Endothelial cell of umbilical vein (primary cell): ENCODE data around the gene NPB. TPM values are rescaled to one million over a fixed set of nuclear protein-coding genes. Genes with fewer than 3 reads are reported as not detected.

Experiments
- BruUV-seq: library from RNA; stranded (reverse); fragments of 400-500 nt; replicated peaks from 2 replicates; lab custom pipeline; 2021; lab: Mats Ljungman, UMichigan
- CTCF ChIA-PET: fragments of 300-600, 350-600 bp; sonication (Branson Sonifier 250); formaldehyde crosslinking; loops from one replicate; lab custom pipeline; 2021; ENCODE audit warnings: antibody characterized with exemption, inconsistent platforms; lab: Charles Lee
- POLR2A ChIA-PET: fragments of 300-600, 350-600 bp; sonication (Branson Sonifier 250); formaldehyde crosslinking; loops from one replicate; lab custom pipeline; 2021; ENCODE audit warnings: antibody characterized with exemption, inconsistent platforms; lab: Charles Lee
- DNase-seq: peaks from one replicate; pipeline ENCODE4 v3.0.0-alpha.2; 2011; ENCODE audit warnings: low read depth, low spot score
- FAIRE-seq: peaks from 2 replicates; lab custom pipeline; 2011; peaks lifted over from hg19 to GRCh38; lab: Jason Lieb, UNC
- H2AFZ ChIP-seq: 2 replicates; pipeline ENCODE4 v1.6.0; 2012; ENCODE audit warnings: low read depth, low read length, control low read depth, inconsistent platforms
- H3K27ac ChIP-seq: 2 replicates; pipeline ENCODE4 v1.5.1; 2011; ENCODE audit warnings: low read depth, mild to moderate bottlenecking, control low read depth, low read length, moderate library complexity; ENCODE audit not compliant: insufficient read depth
- H3K27me3 ChIP-seq, 2 experiments: 2 replicates each; pipeline versions ENCODE4 v1.6.0 to v1.6.1; 2011; ENCODE audit warnings: low read length in 2 of 2, mixed read lengths in 1 of 2; ENCODE audit not compliant: control insufficient read depth in 2 of 2, insufficient read depth in 2 of 2
- H3K36me3 ChIP-seq, 2 experiments: 2 replicates in 1 of 2; 3 replicates in 1 of 2; pipeline ENCODE4 v1.5.1; 2011; ENCODE audit warnings: low read length in 2 of 2, mild to moderate bottlenecking in 1 of 2, moderate library complexity in 1 of 2; ENCODE audit not compliant: control insufficient read depth in 2 of 2, insufficient read depth in 2 of 2; ENCODE audit errors: extremely low read depth in 1 of 2
- H3K4me1 ChIP-seq: 3 replicates; pipeline ENCODE4 v1.5.1; 2011; ENCODE audit warnings: mild to moderate bottlenecking, low read length; ENCODE audit not compliant: control insufficient read depth, insufficient read depth; ENCODE audit errors: extremely low read depth
- H3K4me2 ChIP-seq: 2 replicates; pipeline ENCODE4 v1.6.1; 2011; ENCODE audit warnings: low read length, control low read depth, mixed read lengths; ENCODE audit not compliant: insufficient read depth
- H3K4me3 ChIP-seq, 3 experiments: fragments of 200-600 bp in 1 of 3; sonication (generic), shearing (Covaris generic) in 1 of 3; replicated peaks in 1 of 3; 2 replicates each; pipeline ENCODE4 v1.5.1; 2011 to 2016; ENCODE audit warnings: control low read depth in 3 of 3, low read length in 3 of 3, mild to moderate bottlenecking in 2 of 3, inconsistent platforms in 1 of 3, low read depth in 1 of 3, moderate library complexity in 1 of 3; ENCODE audit not compliant: insufficient read depth in 1 of 3
- H3K79me2 ChIP-seq: 2 replicates; pipeline ENCODE4 v1.6.0; 2012; ENCODE audit warnings: low read length, inconsistent platforms; ENCODE audit not compliant: control insufficient read depth, insufficient read depth
- H3K9ac ChIP-seq: replicated peaks from 2 replicates; pipeline ENCODE3; 2011; ENCODE audit warnings: low read length, control low read depth; ENCODE audit not compliant: insufficient read depth; ENCODE audit errors: extremely low read depth
- H3K9me1 ChIP-seq: replicated peaks from 3 replicates; pipeline ENCODE4 v1.6.0; 2011; ENCODE audit warnings: mild to moderate bottlenecking, low read length; ENCODE audit not compliant: control insufficient read depth, insufficient read depth; ENCODE audit errors: extremely low read depth
- H3K9me3 ChIP-seq: replicated peaks from 2 replicates; pipeline ENCODE4 v1.5.1; 2012; ENCODE audit warnings: low read length, inconsistent platforms; ENCODE audit not compliant: control insufficient read depth, insufficient read depth
- H4K20me1 ChIP-seq: replicated peaks from 2 replicates; pipeline ENCODE3; 2011; ENCODE audit warnings: mild to moderate bottlenecking, low read length; ENCODE audit not compliant: control insufficient read depth, insufficient read depth; ENCODE audit errors: extremely low read depth
- CTCF ChIP-seq, 2 donors: IDR thresholded peaks; 1 replicate in 1 of 2; 2 replicates in 1 of 2; pipeline ENCODE4 v1.5.1; 2011; ENCODE audit warnings: low read length in 2 of 2, mild to moderate bottlenecking in 2 of 2, moderate library complexity in 2 of 2, control low read depth in 1 of 2, inconsistent platforms in 1 of 2, low read depth in 1 of 2; ENCODE audit not compliant: insufficient read depth in 1 of 2; ENCODE audit errors: extremely low read depth in 1 of 2
- EZH2 ChIP-seq: IDR thresholded peaks from 2 replicates; pipeline ENCODE4 v1.6.1; 2012; ENCODE audit warnings: borderline replicate concordance, low read depth, mild to moderate bottlenecking, moderate library complexity, low read length, inconsistent platforms; ENCODE audit not compliant: severe bottlenecking
- GATA2 ChIP-seq: IDR thresholded peaks from 2 replicates; pipeline ENCODE4 v1.7.0; 2011; ENCODE audit warnings: low read depth, mild to moderate bottlenecking, moderate library complexity, mixed read lengths, low read length; ENCODE audit not compliant: insufficient read length, insufficient read depth
- POLR2AphosphoS5 ChIP-seq: IDR thresholded peaks from 2 replicates; pipeline ENCODE4 v1.6.1; 2012; ENCODE audit warnings: low read depth, mild to moderate bottlenecking, control low read depth, low read length, moderate library complexity; ENCODE audit not compliant: insufficient read depth
- dilution Hi-C: fragments of 300-500 bp; cut with MboI; formaldehyde crosslinking; loops from one replicate; pipeline ENCODE4 v1.15.0; 2019; ENCODE audit warnings: low sequenced_read_pairs; ENCODE audit not compliant: extremely low pct_ligation_motif_present
- intact Hi-C: fragments of 100-400 bp; cut with micrococcal nuclease; formaldehyde crosslinking; loops from one replicate; pipeline ENCODE4 v1.10.0; 2022
- polyA plus RNA-seq, 4 experiments: library from polyadenylated mRNA; depleted of rRNA in 3 of 4; stranded (reverse) in 3 of 4; unstranded in 1 of 4; fragments of >200 nt; gene quantifications; 2 replicates each; pipeline versions ENCODE4 v1.2.1 to v1.2.3, GENCODE V29; 2011 to 2012; ENCODE audit warnings: missing spikeins in 1 of 4
- total RNA-seq: library from RNA; stranded (reverse); gene quantifications from 2 replicates; pipeline ENCODE4 v1.2.3, GENCODE V29; 2021
- TF ChIP-seq, protein P1 (sequence below): IDR thresholded peaks from 2 replicates; pipeline ENCODE4 v1.6.1; 2011; ENCODE audit not compliant: insufficient read depth, insufficient read length

NPB gene
- total and polyA plus RNA-seq, 2 donors (not counting 3 experiments of a cell fraction or from before 2014, with no cell fraction given), result 0.33 to 0.42 TPM

GRCh38 chr17:81947189-81947588 is 45.2 kb downstream of the NPB start, which contains the start of gene MYADML2:
Gene MYADML2 (minus strand): TSS chr17:81947233. CDS start chr17:81941741, 5,492 bp downstream.
- no peak within 1 kb of the TSS for H3K4me3 ChIP-seq
- H3K9me3 ChIP-seq, result no peaks in the 10 kb centered on the region
- no peak within 1 kb of the TSS for H2AFZ ChIP-seq
- intact Hi-C loops (no loop called here), dilution Hi-C loops (no loop called here)
- BruUV-seq, result no TSS peak
- H3K27ac ChIP-seq, result no peak within 1 kb of the TSS
- H3K9me1 ChIP-seq, result no peaks in the 10 kb centered on the region
- FAIRE-seq, result no peak
- H3K4me1 ChIP-seq, result no peaks in the 10 kb centered on the region
- ChIA-PET CTCF (interaction anchor here (4.2 kb wide), 1 partner anchor 12 kb away, joined by 33 read pairs; no protein-coding TSS in a partner anchor), POLR2A (no interaction called here)
- no peaks in the 10 kb centered on the region for H3K79me2 ChIP-seq
- TF ChIP-seq CTCF (IDR thresholded peaks at IDR 0.05; ENCODE audit: extremely low read depth in 1 of 2, insufficient read depth in 1 of 2, low read depth in 1 of 2, low read length in 2 of 2) (no peak), EZH2 (no peak), GATA2 (no peak), POLR2AphosphoS5 (no peak)
- TF ChIP-seq, protein P1, sequence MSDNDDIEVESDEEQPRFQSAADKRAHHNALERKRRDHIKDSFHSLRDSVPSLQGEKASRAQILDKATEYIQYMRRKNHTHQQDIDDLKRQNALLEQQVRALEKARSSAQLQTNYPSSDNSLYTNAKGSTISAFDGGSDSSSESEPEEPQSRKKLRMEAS, result no peak
- no peaks in the 10 kb centered on the region for H3K36me3 ChIP-seq
- no peak for DNase-seq
- H4K20me1 ChIP-seq, result no peaks in the 10 kb centered on the region
- H3K4me2 ChIP-seq, result no peak within 1 kb of the TSS
- peaks cover 0 to 5% of the 10 kb centered on the region in 2 experiments for H3K27me3 ChIP-seq
- H3K9ac ChIP-seq, result no peak within 1 kb of the TSS
